ENCODE results near the gene ITPKB. TPM values are rescaled to one million over a fixed set of nuclear protein-coding genes. Genes with fewer than 3 reads are reported as not detected.
"Not testable (repeated sequence)": the region's sequence is repeated elsewhere in the genome, so short reads cannot be mapped to it uniquely, and the experiment has no call there.

Gene ITPKB
- total RNA-seq, 1 experiment from 2014 or later: 56.9 TPM

DNA sequence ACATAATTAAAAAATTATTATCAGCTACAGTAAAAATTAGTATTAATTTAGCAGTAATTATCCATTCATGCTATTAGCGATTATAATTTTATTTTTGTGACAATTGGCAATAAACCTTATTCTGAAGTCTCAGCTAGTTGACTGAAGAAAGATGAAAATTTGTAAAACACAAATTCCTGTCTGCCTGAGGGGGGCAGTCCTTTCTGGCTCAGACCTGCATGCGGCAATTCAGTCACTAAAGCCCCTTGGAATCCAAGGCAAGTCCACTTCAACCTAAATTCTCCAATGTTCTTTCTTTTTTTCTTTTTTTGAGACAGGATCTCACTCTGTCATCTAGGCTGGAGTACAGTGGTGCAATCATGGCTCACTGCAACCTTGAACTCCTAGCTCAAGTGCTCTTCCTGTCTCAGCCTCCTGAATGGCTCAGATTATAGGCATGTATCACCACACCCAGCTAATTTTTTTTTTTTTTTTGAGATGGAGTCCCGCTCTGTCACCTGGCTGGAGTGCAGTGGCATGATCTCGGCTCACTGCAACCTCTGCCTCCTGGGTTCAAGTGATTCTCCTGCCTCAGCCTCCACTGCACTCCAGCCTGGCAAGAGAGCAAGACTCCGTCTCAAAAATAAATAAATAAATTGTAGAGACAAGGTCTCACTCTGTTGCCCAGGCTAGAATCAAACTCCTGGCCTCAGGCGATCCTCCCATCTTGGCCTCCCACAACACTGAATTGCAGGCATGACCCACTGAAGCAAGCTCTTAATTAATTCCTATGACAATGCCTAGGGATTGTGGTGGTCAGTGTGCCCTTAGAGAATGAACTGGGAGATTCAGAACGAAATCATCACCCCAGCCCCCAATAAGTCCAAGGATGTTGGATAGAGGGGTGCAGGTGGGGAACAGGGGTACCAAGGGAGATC is 24.2 kb upstream of the ITPKB start:
- in situ Hi-C loops (cut with HindIII; ENCODE audit: low pct_unique_long_range_greater_than_20kb, low sequenced_read_pairs): no loop called here
- peak; percentile 95 for DNase-seq (ENCODE audit: low read depth, low spot score)

DNA sequence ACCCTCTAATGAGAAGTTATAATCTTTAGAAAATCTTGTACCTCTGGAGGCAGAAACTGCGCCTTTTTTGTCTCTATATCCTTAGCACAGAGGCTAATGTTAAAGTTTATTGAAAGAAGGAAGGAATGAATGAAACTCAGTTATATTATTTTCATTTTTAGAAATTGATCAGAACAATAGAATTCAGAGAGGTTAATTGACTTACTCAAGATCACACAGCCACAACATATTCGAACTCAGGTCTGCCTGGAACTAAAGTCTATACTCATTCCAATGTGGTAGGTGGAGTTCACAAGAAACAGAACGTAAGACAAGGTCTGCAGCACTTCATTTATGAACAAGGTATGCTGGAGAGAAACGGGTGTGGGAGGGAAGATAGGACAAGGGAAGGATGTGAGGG is 23.0 kb upstream of the ITPKB start:
- DNase-seq (ENCODE audit: low read depth, low spot score): no peak
- in situ Hi-C loops (cut with HindIII; ENCODE audit: low pct_unique_long_range_greater_than_20kb, low sequenced_read_pairs): no loop called here

DNA sequence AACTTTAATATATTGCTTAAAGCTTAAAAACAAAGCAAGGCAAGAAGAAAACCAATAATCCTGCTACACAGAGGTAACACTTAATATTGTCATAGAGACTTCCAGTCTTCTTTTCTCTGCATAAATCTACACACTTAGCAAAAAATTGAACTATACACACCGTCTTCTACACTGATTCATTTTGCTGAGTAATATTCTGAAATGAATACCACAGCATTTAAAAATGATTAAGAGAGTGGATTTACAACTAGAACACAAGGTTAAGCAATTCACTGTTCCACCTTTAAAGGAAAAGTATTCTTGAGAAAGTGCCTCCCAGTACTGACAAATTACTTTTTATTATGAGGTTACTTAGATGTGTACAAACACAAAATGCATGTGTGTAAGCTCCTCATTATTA is 22.2 kb upstream of the ITPKB start:
- no peak for DNase-seq (ENCODE audit: low read depth, low spot score)
- in situ Hi-C loops (cut with HindIII; ENCODE audit: low pct_unique_long_range_greater_than_20kb, low sequenced_read_pairs): no loop called here

DNA sequence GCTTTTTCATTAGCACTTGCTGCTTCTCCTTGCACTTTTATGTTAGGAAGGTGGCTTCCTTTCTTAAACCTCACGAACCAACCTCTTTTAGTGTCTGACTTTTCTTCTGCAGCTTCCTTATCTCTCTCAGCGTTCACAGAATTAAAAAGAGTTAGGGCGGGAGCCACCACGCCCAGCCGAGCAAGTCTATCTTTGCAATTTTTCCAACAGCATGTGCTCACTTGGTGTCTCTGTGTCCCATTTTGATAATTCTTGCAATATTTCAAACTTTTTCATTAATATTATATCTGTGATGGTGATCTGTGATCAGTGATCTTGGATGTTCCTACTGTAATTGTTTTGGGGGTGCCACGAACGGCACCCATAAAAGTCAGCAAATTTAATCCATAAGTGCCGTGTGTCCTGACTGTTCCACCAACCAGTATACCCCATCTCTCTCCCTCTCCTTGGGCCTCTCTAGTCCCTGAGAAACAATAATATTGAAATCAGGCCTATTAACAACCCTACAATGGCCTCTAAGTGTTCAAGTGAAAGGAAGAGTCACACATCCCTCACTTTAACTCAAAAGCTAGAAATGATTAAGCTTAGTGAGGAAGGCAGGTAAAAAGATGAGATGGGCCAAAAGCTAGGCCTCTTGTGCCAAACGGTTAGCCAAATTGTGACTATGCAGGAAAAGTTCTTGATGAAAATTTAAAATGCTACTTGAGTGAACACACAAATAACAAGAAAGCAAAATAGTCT is 15.9 kb upstream of the ITPKB start:
- in situ Hi-C loops (cut with HindIII; ENCODE audit: low pct_unique_long_range_greater_than_20kb, low sequenced_read_pairs): no loop called here
- DNase-seq (ENCODE audit: low read depth, low spot score): no peak

DNA sequence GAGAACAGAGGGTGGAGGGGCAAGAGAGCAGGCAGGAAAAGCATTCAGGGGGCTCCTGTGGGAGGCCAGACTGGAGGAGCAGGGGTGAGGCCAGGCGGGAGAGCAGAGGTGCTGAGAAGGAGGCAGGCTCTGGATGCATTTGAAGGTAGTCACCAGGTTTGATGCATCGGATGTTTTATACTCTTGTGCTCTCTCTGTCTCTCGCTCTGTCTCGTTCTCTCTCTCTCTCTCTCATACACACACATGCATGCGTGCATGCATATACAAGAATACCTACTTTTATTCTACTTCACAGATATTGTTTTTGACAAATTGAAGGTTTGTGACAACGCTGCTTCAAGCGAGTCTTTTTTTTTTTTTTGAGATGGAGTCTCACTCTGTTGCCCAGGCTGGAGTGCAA is 15.0 kb upstream of the ITPKB start:
- no peak for DNase-seq (ENCODE audit: low read depth, low spot score)
- in situ Hi-C loops (cut with HindIII; ENCODE audit: low pct_unique_long_range_greater_than_20kb, low sequenced_read_pairs): no loop called here

DNA sequence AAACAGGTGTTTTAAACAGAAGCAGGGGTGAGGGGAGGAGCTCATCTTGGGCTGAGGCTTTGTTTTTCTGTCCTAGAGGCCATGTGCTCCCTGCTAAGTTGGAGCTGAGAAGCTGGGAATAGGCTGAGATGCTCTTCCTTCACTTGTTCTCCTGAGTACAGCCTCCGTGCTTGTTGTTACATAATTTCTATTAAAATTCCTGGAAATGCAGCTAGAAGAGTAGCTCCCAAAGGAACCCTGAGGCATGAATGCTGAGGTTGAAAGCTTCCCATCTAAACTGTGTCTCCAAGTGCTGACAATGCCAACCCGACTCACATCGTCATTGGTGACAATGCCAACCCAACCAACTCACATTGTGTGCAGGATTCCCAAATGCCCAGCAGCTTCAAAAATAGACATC is 12.6 kb upstream of the ITPKB start:
- DNase-seq (ENCODE audit: low read depth, low spot score): no peak
- in situ Hi-C loops (cut with HindIII; ENCODE audit: low pct_unique_long_range_greater_than_20kb, low sequenced_read_pairs): no loop called here

DNA sequence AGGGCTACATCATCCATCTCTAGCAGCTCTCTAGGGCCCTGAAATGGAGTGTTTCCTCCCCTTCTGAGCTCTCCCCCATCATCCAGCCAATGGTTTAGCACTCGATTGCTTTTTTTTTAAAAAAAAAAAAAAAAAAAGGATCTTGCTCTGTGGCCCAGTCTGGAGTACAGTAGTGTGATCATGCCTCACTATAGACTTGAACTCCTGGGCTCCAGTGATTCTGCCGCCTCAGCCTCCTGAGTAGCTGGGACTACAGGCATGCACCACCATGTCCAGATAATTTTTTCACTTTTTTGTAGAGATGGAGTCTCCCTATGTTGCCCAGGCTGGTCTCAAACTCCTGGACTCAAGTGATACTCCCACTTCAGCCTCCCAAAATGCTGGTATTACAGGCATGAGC is 12.1 kb upstream of the ITPKB start:
- in situ Hi-C loops (cut with HindIII; ENCODE audit: low pct_unique_long_range_greater_than_20kb, low sequenced_read_pairs): no loop called here
- DNase-seq (ENCODE audit: low read depth, low spot score): no peak

DNA sequence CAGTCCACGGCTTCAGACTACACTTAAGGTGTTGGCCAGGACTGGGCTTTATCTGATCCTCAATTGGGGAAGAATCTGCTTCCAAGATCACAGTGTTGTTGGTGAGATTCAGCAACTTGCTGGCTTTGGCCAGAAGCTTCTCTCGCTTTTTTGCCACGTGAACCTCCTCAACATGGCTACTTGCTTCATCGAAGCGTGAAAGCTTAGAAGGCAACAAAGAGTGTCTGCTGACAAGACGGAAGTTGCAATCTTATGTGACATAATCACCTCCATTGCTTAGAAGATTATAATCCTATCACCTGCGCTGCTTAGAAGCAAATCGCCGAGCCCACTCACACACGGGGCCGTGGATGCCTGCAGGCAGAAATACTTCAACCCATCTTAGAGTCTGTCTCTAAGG is 10.4 kb upstream of the ITPKB start:
- DNase-seq (ENCODE audit: low read depth, low spot score): no peak
- in situ Hi-C loops (cut with HindIII; ENCODE audit: low pct_unique_long_range_greater_than_20kb, low sequenced_read_pairs): no loop called here

DNA sequence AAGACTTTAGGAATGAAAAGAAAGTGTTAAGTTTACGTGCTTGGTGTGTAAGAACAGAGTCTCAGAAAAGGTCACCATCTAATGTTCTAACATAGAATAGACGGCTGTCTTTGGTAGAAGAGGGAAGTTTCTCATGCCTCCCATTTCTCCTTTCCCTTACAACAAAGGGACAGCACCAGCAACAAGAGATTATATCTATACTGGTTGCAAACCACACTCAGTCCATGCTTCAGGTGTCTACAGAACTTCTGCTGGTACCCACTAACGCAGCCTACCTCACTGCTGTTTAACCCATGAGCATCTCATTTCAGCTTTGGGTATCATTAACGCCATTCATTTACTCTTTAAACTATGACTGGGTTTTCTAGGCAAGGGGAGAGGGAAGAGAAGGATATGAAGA is 9.2 kb upstream of the ITPKB start:
- DNase-seq (ENCODE audit: low read depth, low spot score): no peak
- in situ Hi-C loops (cut with HindIII; ENCODE audit: low pct_unique_long_range_greater_than_20kb, low sequenced_read_pairs): no loop called here

DNA sequence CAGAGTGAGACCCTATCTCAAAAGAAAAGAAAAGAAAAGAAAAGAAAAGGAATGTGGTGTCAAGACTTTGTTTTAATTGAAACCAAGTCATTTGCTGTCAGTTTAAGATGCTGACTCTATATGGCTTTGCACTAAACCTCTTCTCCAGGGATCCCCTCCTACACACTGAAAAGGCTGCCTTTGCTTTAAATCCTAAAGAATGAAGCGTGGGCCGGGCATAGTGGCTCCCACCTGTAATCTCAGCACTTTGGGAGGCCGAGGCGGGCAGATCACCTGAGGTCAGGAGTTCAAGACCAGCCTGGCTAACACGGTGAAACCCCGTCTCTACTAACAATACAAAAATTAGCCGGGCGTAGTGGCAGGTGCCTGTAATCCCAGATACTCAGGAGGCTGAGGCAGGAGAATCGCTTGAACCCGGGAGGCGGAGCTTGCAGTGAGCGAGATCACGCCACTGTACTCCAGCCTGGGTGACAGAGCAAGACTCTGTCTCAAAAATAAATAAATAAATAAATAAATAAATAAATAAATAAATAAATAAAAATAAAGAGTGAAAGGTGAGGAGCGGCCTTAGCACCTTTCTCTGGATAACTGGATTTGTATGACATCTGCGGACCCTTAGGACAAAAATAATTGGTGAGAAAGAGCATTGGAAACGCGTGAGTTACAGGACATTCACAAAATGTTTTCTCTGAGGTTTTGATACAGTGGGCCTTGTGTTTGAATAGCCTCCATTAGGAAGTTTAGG is 8.6 kb upstream of the ITPKB start:
- in situ Hi-C loops (cut with HindIII; ENCODE audit: low pct_unique_long_range_greater_than_20kb, low sequenced_read_pairs): not testable (repeated sequence)

DNA sequence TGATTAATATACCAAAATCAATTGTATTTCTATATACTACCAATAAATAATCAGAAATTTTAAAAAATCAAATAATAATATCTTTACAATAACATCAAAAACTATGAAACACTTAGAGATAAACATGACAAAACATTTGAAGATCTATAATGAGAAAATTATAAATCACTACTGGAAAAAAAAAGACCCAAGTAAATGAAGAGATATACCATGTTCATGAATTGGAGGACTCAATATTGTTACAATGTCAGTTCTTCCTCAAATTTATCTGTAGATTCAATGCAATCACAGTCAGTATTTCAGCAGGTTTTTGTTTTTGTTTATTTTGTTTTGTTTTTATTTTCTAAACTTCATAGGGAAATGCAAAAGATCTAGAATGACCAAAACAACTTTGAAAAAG is 4.2 kb upstream of the ITPKB start:
- no peak for DNase-seq (ENCODE audit: low read depth, low spot score)
- in situ Hi-C loops (cut with HindIII; ENCODE audit: low pct_unique_long_range_greater_than_20kb, low sequenced_read_pairs): no loop called here

More for the DNA sequence above, 8.6 kb upstream of the ITPKB start:
- DNase-seq (ENCODE audit: low read depth, low spot score): not testable (repeated sequence)

DNA sequence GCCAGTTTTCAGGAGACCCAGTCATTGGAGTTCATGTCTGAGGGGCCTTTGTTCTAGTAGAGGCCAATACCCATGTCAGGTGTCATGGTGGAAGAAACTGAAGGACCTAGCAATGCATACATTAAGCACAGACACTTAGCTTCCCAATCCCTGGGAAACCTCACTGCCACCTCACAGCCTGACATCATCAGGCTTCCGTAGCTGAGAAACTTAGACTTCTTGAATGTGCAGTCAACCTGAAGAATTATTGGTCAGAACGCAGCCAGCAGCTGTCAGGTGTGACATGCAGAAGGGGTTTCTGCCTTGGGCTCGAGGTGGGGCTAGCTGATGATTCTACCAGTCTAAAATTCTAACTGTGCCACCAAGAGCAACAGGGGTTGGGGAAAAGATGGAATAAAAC is 1.9 kb upstream of the ITPKB start:
- peak; percentile 89 for DNase-seq (ENCODE audit: low read depth, low spot score)

DNA sequence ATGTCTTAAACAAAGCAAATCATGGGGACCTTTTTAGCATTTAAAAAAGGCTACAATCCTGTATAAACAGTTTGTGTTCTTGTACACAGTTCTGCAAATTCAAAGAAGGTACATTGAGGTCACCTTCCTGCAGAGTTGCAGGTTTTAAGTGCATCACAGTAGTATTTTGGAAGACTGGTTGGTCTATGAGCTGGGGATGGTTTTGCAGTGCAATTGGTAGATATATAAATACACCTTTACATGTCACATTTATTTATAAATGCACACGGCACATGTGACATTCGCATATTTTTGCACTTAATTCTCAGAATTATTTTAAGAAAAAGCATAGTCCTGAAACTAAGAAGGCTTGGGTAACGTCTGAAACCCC is 599 bp upstream of the ITPKB start:
- in situ Hi-C loops (cut with HindIII; ENCODE audit: low pct_unique_long_range_greater_than_20kb, low sequenced_read_pairs): no loop called here
- DNase-seq (ENCODE audit: low read depth, low spot score): no peak

More for the DNA sequence above, 1.9 kb upstream of the ITPKB start:
- in situ Hi-C loops (cut with HindIII; ENCODE audit: low pct_unique_long_range_greater_than_20kb, low sequenced_read_pairs): no loop called here

DNA sequence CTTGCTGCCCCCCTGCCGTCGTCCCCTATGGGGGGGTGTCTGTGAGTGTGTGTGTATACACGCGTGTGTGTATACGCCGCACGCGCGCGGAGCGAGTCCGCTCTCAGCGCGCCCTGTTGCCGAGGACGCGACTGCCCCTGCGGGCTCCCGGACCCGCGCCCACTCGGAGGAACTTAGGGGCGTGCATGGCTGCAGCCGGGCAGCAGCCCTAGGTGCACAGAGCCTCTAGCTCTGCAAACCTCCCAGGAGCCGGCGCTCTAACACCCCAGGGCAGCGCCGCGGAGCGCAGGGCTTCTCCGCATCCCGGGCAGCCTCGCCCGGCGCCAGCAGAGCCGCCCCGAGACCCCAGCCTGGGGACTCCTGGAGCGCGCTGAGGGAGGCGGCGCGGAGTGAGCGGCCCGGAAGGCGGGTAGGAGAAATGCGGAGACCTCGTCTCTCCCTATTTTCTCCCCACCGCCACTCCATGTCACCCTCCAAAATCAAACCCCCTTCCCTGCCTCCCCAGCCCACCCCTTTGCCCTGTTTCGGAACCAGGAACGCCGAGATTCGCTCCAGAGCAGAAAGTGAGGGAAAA is 574 bp downstream of the ITPKB start:
- DNase-seq (ENCODE audit: low read depth, low spot score): no peak
- in situ Hi-C loops (cut with HindIII; ENCODE audit: low pct_unique_long_range_greater_than_20kb, low sequenced_read_pairs): no loop called here

DNA sequence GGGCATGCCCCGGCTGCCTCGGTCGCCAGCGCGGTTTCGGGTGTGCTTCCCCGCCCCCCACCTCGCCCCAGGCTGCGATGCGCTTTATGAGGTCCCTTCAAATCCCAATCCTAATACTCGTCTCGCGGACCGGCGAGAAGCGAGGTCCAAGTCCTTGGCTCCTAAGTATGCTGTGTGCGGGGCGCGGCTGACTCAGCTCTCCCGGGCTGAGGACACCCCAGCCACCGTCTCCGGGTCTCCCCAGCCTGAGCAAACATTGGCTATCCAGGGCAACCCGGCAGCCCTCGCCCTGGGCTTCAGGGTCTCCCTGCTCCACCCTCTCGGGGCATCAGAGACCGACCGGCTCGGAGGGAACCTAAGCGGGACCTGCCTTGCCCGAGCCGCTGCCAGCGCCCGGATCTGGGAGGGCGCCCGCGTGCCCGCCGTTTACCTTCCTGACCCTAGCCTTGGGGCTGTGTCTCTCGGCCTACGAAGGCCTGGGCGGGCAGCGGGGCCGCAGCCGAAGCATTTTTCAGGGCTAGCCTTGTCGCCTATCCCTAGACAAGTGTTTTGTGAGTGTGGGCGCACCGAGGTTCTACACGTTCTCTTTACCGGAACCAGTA is 1.2 kb downstream of the ITPKB start:
- in situ Hi-C loops (cut with HindIII; ENCODE audit: low pct_unique_long_range_greater_than_20kb, low sequenced_read_pairs): no loop called here
- DNase-seq (ENCODE audit: low read depth, low spot score): no peak

DNA sequence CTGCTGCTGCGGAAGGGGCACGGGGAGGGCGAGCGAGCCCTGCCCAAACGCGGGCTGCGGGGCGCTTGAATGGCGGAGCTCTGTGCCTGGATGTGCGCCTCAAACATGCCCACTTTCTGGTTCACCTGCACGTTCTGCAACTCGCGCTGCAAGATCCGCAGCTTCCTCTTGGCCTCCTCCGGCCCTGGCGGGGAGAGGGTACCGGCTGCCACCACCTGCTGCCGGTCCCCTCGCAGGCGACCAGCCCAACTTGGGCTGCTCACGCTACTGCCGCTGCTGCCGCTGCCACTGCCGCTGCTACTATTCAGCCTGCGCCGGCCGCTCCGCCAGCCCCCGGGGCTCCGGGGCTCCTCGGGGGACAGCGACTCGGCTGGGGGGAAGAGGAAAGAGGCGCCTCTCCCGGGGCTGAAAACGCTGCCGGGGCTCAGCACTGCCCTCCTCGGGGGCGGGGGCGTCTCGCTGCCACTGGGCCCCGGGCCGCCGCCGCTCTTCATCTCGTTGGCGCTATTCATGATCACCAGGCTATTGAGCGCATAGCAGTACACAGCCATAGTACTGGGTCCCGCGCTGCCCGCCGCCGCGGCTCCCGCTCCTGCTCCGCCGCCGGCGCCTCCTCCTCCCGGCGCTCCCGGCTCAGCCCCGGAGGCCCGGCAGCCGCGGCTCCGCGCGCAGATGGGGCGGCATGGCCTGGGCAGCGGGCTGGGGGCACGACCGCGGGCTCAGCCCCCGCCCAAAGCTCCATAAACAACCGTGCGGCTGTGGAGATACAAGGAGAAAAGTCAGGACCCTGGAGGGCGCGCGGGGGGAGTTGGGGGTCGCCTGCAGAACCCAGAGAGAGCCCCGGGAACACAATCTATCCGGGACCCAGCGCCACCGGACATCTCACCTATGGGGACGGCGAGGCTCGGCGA is 1.9 kb downstream of the ITPKB start:
- in situ Hi-C loops (cut with HindIII; ENCODE audit: low pct_unique_long_range_greater_than_20kb, low sequenced_read_pairs): no loop called here
- no peak for DNase-seq (ENCODE audit: low read depth, low spot score)

Measured in SK-MEL-5 (cell line).